Ascending aorta (tissue), 2 donors: ENCODE measurements around the gene RPTOR. TPM values are rescaled to one million over a fixed set of nuclear protein-coding genes. Genes with fewer than 3 reads are reported as not detected.
A peak's percentile ranks its signal among the peaks of the same experiment; 100 is the strongest.

Source experiments
- DNase-seq, 2 donors: peaks; one replicate each; pipeline ENCODE4 v3.0.0-alpha.2; 2019; ENCODE audit warnings: low spot score in 2 of 2
- H3K27ac ChIP-seq, 2 donors: fragments of 200-600 bp; sonication (generic); one replicate each; pipeline ENCODE4 v1.5.1; 2016 to 2017; ENCODE audit warnings: mild to moderate bottlenecking in 1 of 2
- H3K27me3 ChIP-seq: fragments of 200-600 bp; sonication (generic); one replicate; pipeline ENCODE4 v1.5.1; 2017
- H3K36me3 ChIP-seq, 2 donors: fragments of 200-600 bp; sonication (generic); one replicate each; pipeline ENCODE4 v1.5.1; 2016
- H3K4me1 ChIP-seq, 2 donors: fragments of 200-600 bp; sonication (generic); one replicate each; pipeline ENCODE4 v1.5.1; 2016 to 2017; ENCODE audit warnings: mild to moderate bottlenecking in 1 of 2
- H3K4me3 ChIP-seq, 2 donors: fragments of 200-600 bp; sonication (generic); one replicate each; pipeline ENCODE4 v1.5.1; 2016 to 2017; ENCODE audit warnings: mild to moderate bottlenecking in 1 of 2
- H3K9me3 ChIP-seq, 2 donors: fragments of 200-600 bp; sonication (generic); one replicate each; pipeline ENCODE4 v1.5.1; 2016
- intact Hi-C: fragments of 100-400 bp; cut with DNase I; formaldehyde crosslinking; loops from one replicate; pipeline ENCODE4 v1.15.1; 2023
- total RNA-seq: library from RNA; depleted of rRNA; stranded (reverse); fragments of >200 nt; gene quantifications from one replicate; pipeline ENCODE4 v1.1.0, GENCODE V29; 2016
- TF ChIP-seq, protein P1 (sequence below), 3 experiments: fragments of 200-600 bp in 2 of 3; fragments of 450-650 bp in 1 of 3; sonication (generic) in 2 of 3; IDR thresholded peaks; one replicate each; pipeline ENCODE4 v1.5.1; 2016 to 2019; ENCODE audit warnings: antibody characterized with exemption in 3 of 3, mild to moderate bottlenecking in 1 of 3, moderate library complexity in 1 of 3

The RPTOR gene
- total RNA-seq, 1 donor from 2014 or later, result 36.1 TPM

DNA sequence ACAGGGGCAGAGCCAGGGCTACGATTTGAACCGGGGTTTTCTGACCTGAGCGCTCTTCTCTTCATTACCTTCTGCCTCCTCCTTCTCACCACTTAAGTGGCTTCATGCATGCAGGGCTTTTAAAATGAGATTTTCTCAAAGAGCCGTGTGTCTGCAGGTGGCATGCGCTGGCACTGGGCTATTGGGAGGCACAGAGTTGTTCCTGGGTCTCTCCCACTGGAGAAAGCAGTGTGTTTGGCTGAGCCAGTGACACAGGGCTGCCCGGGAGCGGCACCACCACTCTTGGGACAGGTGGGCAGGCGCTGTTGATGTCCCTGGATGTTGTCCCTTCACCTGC is 228.2 kb downstream of the RPTOR start:
- peak overlapping the region in 1 of 2 donors; percentile 51 for H3K27ac ChIP-seq
- peak in 1 of 2 donors; percentile 35 for DNase-seq
- no peaks in the 10 kb centered on the region for H3K27me3 ChIP-seq
- H3K36me3 ChIP-seq, result no peaks in the 10 kb centered on the region
- H3K9me3 ChIP-seq, result no peaks in the 10 kb centered on the region
- H3K4me1 ChIP-seq, result peaks cover 0 to 15% of the 10 kb centered on the region in 2 donors
- TF ChIP-seq, protein P1, sequence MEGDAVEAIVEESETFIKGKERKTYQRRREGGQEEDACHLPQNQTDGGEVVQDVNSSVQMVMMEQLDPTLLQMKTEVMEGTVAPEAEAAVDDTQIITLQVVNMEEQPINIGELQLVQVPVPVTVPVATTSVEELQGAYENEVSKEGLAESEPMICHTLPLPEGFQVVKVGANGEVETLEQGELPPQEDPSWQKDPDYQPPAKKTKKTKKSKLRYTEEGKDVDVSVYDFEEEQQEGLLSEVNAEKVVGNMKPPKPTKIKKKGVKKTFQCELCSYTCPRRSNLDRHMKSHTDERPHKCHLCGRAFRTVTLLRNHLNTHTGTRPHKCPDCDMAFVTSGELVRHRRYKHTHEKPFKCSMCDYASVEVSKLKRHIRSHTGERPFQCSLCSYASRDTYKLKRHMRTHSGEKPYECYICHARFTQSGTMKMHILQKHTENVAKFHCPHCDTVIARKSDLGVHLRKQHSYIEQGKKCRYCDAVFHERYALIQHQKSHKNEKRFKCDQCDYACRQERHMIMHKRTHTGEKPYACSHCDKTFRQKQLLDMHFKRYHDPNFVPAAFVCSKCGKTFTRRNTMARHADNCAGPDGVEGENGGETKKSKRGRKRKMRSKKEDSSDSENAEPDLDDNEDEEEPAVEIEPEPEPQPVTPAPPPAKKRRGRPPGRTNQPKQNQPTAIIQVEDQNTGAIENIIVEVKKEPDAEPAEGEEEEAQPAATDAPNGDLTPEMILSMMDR (IDR thresholded peaks at IDR 0.05), result no peak
- H3K4me3 ChIP-seq, result no peak overlapping the region
- intact Hi-C loops, result loop anchor here (5.0 kb wide), 1 partner anchor 59 kb away; no protein-coding TSS in a partner anchor

- TF ChIP-seq, protein P1 (IDR thresholded peaks at IDR 0.05), result peak in 1 of 3 experiments; percentile 14
- peak overlapping the region; percentile 51 to 56 for H3K27ac ChIP-seq
Observed at GRCh38 chr17:80773243-80773991, 228.8 kb downstream of the RPTOR start.

DNA sequence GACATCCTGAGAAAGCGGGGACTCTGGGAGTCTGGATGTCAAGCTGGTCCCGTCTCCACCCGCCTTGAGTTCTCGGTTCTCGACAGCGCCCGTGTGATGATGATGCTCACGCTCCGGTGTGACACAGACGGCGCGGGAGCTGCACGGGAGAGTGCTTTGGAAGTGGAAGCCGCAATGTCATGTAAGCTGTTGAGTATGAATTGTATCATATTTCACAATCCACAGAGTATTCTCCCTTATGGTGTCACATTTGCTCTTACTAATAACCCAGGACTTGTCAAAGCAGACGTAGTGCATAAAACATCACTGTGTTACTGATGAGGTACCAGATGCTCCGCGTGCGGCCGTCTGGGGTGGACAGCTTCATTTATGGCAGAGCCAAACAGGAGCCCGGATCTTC is 229.5 kb downstream of the RPTOR start:
- Histone ChIP-seq H3K27ac (peak overlapping the region; percentile 51 to 56), H3K4me3 (no peak overlapping the region), H3K9me3 (no peaks in the 10 kb centered on the region), H3K27me3 (no peaks in the 10 kb centered on the region), H3K36me3 (no peaks in the 10 kb centered on the region), H3K4me1 (peaks cover 0 to 15% of the 10 kb centered on the region in 2 donors)
- intact Hi-C loops, result loop anchor here (5.0 kb wide), 1 partner anchor 58 kb away; no protein-coding TSS in a partner anchor
- DNase-seq, result no peak
- TF ChIP-seq, protein P1 (IDR thresholded peaks at IDR 0.05), result no peak

More at GRCh38 chr17:80773243-80773991, 228.8 kb downstream of the RPTOR start:
- no peaks in the 10 kb centered on the region for H3K36me3 ChIP-seq
- peaks cover 0 to 15% of the 10 kb centered on the region in 2 donors for H3K4me1 ChIP-seq
- no peak overlapping the region for H3K4me3 ChIP-seq
- no peaks in the 10 kb centered on the region for H3K27me3 ChIP-seq
- peak in 1 of 2 donors; percentile 79 for DNase-seq
- intact Hi-C loops, result loop anchor here (5.0 kb wide), 1 partner anchor 59 kb away; no protein-coding TSS in a partner anchor
- H3K9me3 ChIP-seq, result no peaks in the 10 kb centered on the region

DNA sequence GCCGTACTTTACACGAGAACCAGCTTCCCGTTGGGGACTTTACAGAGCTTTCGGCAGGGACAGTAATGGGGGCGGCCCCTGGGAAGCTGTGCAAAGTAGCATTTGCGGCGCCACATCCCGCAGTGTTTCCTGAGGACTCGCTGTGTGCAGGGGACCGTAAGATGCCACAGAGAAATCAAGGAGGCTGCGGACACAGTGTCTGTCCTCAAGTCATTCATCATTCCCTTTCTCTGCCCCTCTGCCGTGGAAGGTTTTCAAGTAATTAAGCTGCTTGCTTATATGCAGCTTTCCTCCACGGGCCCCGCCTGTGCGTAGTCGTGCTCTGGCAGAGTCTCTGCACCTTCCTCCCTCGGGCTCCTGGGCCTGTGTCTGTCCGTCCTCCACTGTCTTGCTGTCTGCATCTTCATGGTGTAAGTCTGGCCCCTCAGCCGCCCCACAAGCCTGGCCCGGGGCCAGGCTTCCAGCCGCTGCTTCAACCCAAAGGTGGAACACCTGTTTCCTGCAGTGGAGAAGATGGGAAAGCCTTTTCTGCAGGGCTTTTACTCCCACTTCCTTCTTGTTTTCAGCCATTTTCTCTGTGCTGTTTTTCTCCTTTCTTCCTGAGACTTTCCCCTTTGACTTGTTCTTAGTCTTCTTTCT is 230.1 kb downstream of the RPTOR start:
- Histone ChIP-seq H3K9me3 (no peaks in the 10 kb centered on the region), H3K27ac (no peak overlapping the region), H3K4me1 (peaks cover 0 to 15% of the 10 kb centered on the region in 2 donors), H3K4me3 (no peak overlapping the region), H3K36me3 (no peaks in the 10 kb centered on the region), H3K27me3 (no peaks in the 10 kb centered on the region)
- DNase-seq, result peak in 1 of 2 donors; percentile 58
- TF ChIP-seq, protein P1 (IDR thresholded peaks at IDR 0.05), result no peak
- intact Hi-C loops, result loop anchor here (5.0 kb wide), 1 partner anchor 58 kb away; no protein-coding TSS in a partner anchor

DNA sequence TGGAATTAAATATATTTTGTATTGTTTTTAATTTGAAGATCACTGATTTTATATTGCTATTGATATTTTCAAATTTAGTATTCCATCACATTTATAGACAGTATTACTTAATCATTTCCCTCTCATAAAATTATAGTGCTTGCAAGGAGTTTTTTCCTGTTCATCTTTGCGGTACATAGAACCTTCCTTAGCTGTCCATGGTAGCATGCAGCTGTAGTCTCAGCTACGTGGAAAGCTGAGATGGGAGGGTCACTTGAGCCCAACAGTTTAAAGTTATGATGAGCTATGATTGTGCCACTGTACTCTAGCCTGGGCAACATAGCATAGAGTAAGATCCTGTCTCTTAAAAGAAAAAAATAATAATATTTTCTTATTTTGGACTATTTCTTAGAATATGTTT is 231.2 kb downstream of the RPTOR start:
- no peaks in the 10 kb centered on the region for H3K27me3 ChIP-seq
- intact Hi-C loops, result no loop called here
- H3K36me3 ChIP-seq, result no peaks in the 10 kb centered on the region
- peaks cover 0 to 15% of the 10 kb centered on the region in 2 donors for H3K4me1 ChIP-seq
- H3K27ac ChIP-seq, result no peak overlapping the region
- TF ChIP-seq, protein P1 (IDR thresholded peaks at IDR 0.05), result no peak
- H3K4me3 ChIP-seq, result no peak overlapping the region
- no peaks in the 10 kb centered on the region for H3K9me3 ChIP-seq
- DNase-seq, result peak in 1 of 2 donors; percentile 2
